Measurements from ENCODE around the gene NR4A1. TPM values are rescaled to one million over a fixed set of nuclear protein-coding genes. Genes with fewer than 3 reads are reported as not detected.

Gene NR4A1
- total and polyA plus RNA-seq, 10 of the 15 experiments (the other 5 are each of a cell fraction or from before 2014, with no cell fraction given), result 0.05 to 7.9 (median 2.2) TPM; not detected in 1

- peak in 1 of 2 experiments; percentile 41; a peak in 1 of 3 replicates for TF ChIP-seq EGR1 (IDR thresholded peaks at IDR 0.05; ENCODE audit: borderline replicate concordance in 1 of 2, low read depth in 2 of 2, low read length in 2 of 2)
- TF ChIP-seq WRNIP1 (IDR thresholded peaks at IDR 0.05; ENCODE audit: borderline replicate concordance, low read depth, low read length), result no peak
- no peak for TF ChIP-seq JUND (IDR thresholded peaks at IDR 0.05; ENCODE audit: low read depth, low read length)
- TF ChIP-seq, protein P1, sequence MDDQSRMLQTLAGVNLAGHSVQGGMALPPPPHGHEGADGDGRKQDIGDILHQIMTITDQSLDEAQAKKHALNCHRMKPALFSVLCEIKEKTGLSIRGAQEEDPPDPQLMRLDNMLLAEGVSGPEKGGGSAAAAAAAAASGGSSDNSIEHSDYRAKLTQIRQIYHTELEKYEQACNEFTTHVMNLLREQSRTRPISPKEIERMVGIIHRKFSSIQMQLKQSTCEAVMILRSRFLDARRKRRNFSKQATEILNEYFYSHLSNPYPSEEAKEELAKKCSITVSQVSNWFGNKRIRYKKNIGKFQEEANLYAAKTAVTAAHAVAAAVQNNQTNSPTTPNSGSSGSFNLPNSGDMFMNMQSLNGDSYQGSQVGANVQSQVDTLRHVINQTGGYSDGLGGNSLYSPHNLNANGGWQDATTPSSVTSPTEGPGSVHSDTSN (IDR thresholded peaks at IDR 0.05; ENCODE audit: insufficient replicate concordance, low read depth, low read length), result peak; percentile 9
- no peak for TF ChIP-seq GABPA (IDR thresholded peaks at IDR 0.05; ENCODE audit: low read depth)
- peak in 2 of 3 experiments; percentile 5 to 31; a peak in 2 of 6 replicates for TF ChIP-seq CTCF (IDR thresholded peaks at IDR 0.05 in 2 of 3, conservative IDR thresholded peaks at IDR 0.05 in 1 of 3; ENCODE audit: control insufficient read depth in 2 of 3, extremely low read depth in 1 of 3, insufficient read depth in 1 of 3, low read depth in 3 of 3, low read length in 3 of 3)
- TF ChIP-seq RELA (IDR thresholded peaks at IDR 0.05; ENCODE audit: borderline replicate concordance, partially characterized antibody), result peak; percentile 24
- TF ChIP-seq, protein P2, sequence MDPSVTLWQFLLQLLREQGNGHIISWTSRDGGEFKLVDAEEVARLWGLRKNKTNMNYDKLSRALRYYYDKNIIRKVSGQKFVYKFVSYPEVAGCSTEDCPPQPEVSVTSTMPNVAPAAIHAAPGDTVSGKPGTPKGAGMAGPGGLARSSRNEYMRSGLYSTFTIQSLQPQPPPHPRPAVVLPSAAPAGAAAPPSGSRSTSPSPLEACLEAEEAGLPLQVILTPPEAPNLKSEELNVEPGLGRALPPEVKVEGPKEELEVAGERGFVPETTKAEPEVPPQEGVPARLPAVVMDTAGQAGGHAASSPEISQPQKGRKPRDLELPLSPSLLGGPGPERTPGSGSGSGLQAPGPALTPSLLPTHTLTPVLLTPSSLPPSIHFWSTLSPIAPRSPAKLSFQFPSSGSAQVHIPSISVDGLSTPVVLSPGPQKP (IDR thresholded peaks at IDR 0.05; ENCODE audit: low read depth, low read length), result peak; percentile 99
- TF ChIP-seq SMAD1 (IDR thresholded peaks at IDR 0.05; ENCODE audit: low read depth, partially characterized antibody), result peak; percentile 57
- no peak for TF ChIP-seq TARDBP (IDR thresholded peaks at IDR 0.05; ENCODE audit: borderline replicate concordance)
- TF ChIP-seq LARP7 (IDR thresholded peaks at IDR 0.05), result peak; percentile 90
- 0 out of 2 replicates have a peak, but pooled peaks have one; percentile 53 for TF ChIP-seq TCF3 (IDR thresholded peaks at IDR 0.05; ENCODE audit: borderline replicate concordance, insufficient read depth, low read depth, low read length)
- TF ChIP-seq BCL11A (IDR thresholded peaks at IDR 0.05; ENCODE audit: low read depth, low read length), result 0 out of 2 replicates have a peak, but pooled peaks have one; percentile 55
- peak; percentile 92 for TF ChIP-seq DPF2 (IDR thresholded peaks at IDR 0.05)
- TF ChIP-seq ASH2L (IDR thresholded peaks at IDR 0.05; ENCODE audit: borderline replicate concordance, low read depth), result no peak
- peak; percentile 96 for TF ChIP-seq MEF2B (IDR thresholded peaks at IDR 0.05; ENCODE audit: partially characterized antibody, poor library complexity, severe bottlenecking)
- TF ChIP-seq POLR2A (IDR thresholded peaks at IDR 0.05; ENCODE audit: low read depth, low read length), result peak; percentile 85
- TF ChIP-seq EED (IDR thresholded peaks at IDR 0.05; ENCODE audit: low read depth), result peak; percentile 67; the same call in 1 of the 2 replicates
- TF ChIP-seq POLR2AphosphoS5 (IDR thresholded peaks at IDR 0.05; ENCODE audit: low read length), result peak; percentile 91
- no peak for TF ChIP-seq STAT3 (IDR thresholded peaks at IDR 0.05; ENCODE audit: low read depth, low read length)
- TF ChIP-seq NBN (IDR thresholded peaks at IDR 0.05), result peak; percentile 56; the same call in 1 of the 2 replicates
- TF ChIP-seq, protein P3, sequence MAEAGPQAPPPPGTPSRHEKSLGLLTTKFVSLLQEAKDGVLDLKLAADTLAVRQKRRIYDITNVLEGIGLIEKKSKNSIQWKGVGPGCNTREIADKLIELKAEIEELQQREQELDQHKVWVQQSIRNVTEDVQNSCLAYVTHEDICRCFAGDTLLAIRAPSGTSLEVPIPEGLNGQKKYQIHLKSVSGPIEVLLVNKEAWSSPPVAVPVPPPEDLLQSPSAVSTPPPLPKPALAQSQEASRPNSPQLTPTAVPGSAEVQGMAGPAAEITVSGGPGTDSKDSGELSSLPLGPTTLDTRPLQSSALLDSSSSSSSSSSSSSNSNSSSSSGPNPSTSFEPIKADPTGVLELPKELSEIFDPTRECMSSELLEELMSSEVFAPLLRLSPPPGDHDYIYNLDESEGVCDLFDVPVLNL (IDR thresholded peaks at IDR 0.05; ENCODE audit: low read depth, low read length), result 0 out of 2 replicates have a peak, but pooled peaks have one; percentile 12
- TF ChIP-seq SRF (IDR thresholded peaks at IDR 0.05; ENCODE audit: low read depth in 2 of 2, low read length in 2 of 2), result peak; percentile 99
- peak; percentile 29; the same call in 1 of the 2 replicates for TF ChIP-seq NR2F1 (conservative IDR thresholded peaks at IDR 0.05)
- TF ChIP-seq HDGF (IDR thresholded peaks at IDR 0.05), result peak; percentile 90
- no peak for TF ChIP-seq CHD4 (IDR thresholded peaks at IDR 0.05)
- TF ChIP-seq MEF2A (IDR thresholded peaks at IDR 0.05; ENCODE audit: insufficient read depth, low read depth, low read length), result peak; percentile 89
Observed at GRCh38 chr12:52050758-52051541, at the start of gene NR4A1 (continued).
